Memory B cell (primary cell): ENCODE data around the gene KRT9.
"Not testable (repeated sequence)": the region's sequence is repeated elsewhere in the genome, so short reads cannot be mapped to it uniquely, and the experiment has no call there.

Experiments used
- ATAC-seq: fragments of 150-1000 bp; cut with Tn5 transposase; 2 replicates; pipeline ENCODE4 v1.10.0; 2021; ENCODE audit warnings: low read depth, mild to moderate bottlenecking, moderate library complexity
- DNase-seq, 2 donors: peaks; one replicate each; pipeline ENCODE4 v3.0.0; 2022; ENCODE audit warnings: low spot score in 2 of 2
- H3K27ac Mint-ChIP-seq: one replicate; pipeline ENCODE4 v1.8.0; 2022; ENCODE audit warnings: mild to moderate bottlenecking, moderate library complexity, mixed read lengths
- H3K27me3 Mint-ChIP-seq: one replicate; pipeline ENCODE4 v1.8.0; 2022; ENCODE audit warnings: mixed read lengths
- H3K36me3 Mint-ChIP-seq: one replicate; pipeline ENCODE4 v1.8.0; 2022; ENCODE audit warnings: mild to moderate bottlenecking, mixed read lengths
- H3K4me1 Mint-ChIP-seq: one replicate; pipeline ENCODE4 v1.8.0; 2022; ENCODE audit warnings: mixed read lengths
- H3K4me3 Mint-ChIP-seq: one replicate; pipeline ENCODE4 v1.8.0; 2022; ENCODE audit warnings: mild to moderate bottlenecking, moderate library complexity, mixed read lengths
- H3K9me3 Mint-ChIP-seq: one replicate; pipeline ENCODE4 v1.8.0; 2022; ENCODE audit warnings: mixed read lengths

Gene KRT9, protein sequence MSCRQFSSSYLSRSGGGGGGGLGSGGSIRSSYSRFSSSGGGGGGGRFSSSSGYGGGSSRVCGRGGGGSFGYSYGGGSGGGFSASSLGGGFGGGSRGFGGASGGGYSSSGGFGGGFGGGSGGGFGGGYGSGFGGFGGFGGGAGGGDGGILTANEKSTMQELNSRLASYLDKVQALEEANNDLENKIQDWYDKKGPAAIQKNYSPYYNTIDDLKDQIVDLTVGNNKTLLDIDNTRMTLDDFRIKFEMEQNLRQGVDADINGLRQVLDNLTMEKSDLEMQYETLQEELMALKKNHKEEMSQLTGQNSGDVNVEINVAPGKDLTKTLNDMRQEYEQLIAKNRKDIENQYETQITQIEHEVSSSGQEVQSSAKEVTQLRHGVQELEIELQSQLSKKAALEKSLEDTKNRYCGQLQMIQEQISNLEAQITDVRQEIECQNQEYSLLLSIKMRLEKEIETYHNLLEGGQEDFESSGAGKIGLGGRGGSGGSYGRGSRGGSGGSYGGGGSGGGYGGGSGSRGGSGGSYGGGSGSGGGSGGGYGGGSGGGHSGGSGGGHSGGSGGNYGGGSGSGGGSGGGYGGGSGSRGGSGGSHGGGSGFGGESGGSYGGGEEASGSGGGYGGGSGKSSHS

GRCh38 chr17:41571561-41572434 lies at the start of gene KRT9:
TSS of gene KRT9 (minus strand) at chr17:41572059. CDS start at chr17:41571992, 67 bp downstream.
- Mint-ChIP-seq H3K4me1 (peaks cover 6% of the 10 kb centered on the region), H3K36me3 (no peaks in the 10 kb centered on the region), H3K9me3 (peaks cover 6% of the 10 kb centered on the region), H3K4me3 (no peak within 1 kb of the TSS), H3K27ac (no peak within 1 kb of the TSS), H3K27me3 (peaks cover 14% of the 10 kb centered on the region)
- ATAC-seq, result no peak
- no peak for DNase-seq

DNA sequence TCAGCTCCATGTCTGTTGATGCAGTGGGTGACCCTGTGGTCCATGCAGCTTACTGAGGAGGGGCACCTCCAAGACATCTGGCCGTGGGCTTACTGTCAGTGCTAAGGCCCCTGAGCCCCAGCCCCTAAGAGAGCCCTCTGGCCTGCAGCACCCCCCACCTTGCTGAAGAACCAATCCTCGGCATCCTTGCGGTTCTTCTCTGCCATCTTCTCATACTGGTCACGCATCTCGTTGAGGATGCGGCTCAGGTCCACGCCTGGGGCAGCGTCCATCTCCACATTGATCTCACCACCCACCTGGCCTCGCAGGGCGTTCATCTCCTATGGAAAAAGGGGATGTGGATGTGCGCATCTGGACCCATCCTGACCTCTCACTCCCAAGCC lies 49.6 kb upstream of the KRT9 start:
- not testable (repeated sequence) for H3K4me1 Mint-ChIP-seq

GRCh38 chr17:41620583-41621434 lies 49.0 kb upstream of the KRT9 start:
- Mint-ChIP-seq H3K9me3 (no peaks in the 10 kb centered on the region), H3K4me1 (no peaks in the 10 kb centered on the region), H3K27me3 (peaks cover 12% of the 10 kb centered on the region), H3K4me3 (no peak overlapping the region), H3K27ac (no peak overlapping the region), H3K36me3 (no peaks in the 10 kb centered on the region)
- ATAC-seq (no peak), DNase-seq (no peak)

More for the DNA sequence above, 49.6 kb upstream of the KRT9 start:
- not testable (repeated sequence) for ATAC-seq, H3K9me3 Mint-ChIP-seq, H3K36me3 Mint-ChIP-seq, H3K27ac Mint-ChIP-seq, DNase-seq, H3K4me3 Mint-ChIP-seq
- peaks cover 16% of the 10 kb centered on the region for H3K27me3 Mint-ChIP-seq

DNA sequence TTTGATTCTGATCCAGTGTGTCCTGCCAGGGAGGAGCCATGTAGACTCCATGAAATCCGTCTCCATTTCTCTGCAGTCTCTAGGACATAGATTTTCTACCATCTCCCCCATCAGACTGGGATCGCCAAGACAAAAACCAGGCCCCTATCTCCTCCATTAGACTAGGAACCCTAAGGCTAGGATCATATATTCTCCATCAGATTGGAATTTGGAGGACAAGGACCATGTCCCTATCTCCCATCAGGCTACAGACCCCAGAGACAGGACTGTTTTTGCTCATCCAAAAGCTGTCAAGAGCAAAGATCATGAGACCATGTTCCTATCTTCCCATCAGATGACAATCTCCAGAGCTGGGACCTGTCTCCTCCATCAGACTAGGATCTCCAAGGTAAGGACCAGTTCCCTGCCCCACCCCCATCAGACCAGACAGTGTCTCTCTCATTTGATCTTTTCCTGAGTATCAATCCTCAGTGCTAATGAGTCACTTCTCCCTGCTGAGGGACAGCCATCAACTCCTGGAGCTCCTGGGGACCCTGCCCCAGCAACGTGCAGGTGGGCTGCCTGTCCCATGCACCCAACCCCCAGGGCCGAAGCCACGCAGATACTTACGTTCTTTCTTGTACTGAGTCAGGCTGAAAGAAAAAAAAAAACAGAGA lies 48.2 kb upstream of the KRT9 start:
- H3K36me3 Mint-ChIP-seq, DNase-seq, H3K27ac Mint-ChIP-seq, H3K4me3 Mint-ChIP-seq, ATAC-seq, H3K4me1 Mint-ChIP-seq, H3K9me3 Mint-ChIP-seq: not testable (repeated sequence)
- peaks cover 14% of the 10 kb centered on the region for H3K27me3 Mint-ChIP-seq

GRCh38 chr17:41619036-41619926 lies 47.4 kb upstream of the KRT9 start:
- Mint-ChIP-seq H3K27ac (no peak overlapping the region), H3K9me3 (no peaks in the 10 kb centered on the region), H3K4me1 (no peaks in the 10 kb centered on the region), H3K4me3 (no peak overlapping the region), H3K27me3 (peaks cover 11% of the 10 kb centered on the region), H3K36me3 (no peaks in the 10 kb centered on the region)
- DNase-seq, result no peak
- no peak for ATAC-seq

GRCh38 chr17:41618341-41619035 lies 46.6 kb upstream of the KRT9 start:
- H3K36me3 Mint-ChIP-seq, result no peaks in the 10 kb centered on the region
- no peaks in the 10 kb centered on the region for H3K9me3 Mint-ChIP-seq
- H3K4me1 Mint-ChIP-seq, result no peaks in the 10 kb centered on the region
- peaks cover 13% of the 10 kb centered on the region for H3K27me3 Mint-ChIP-seq
- DNase-seq, result no peak
- no peak overlapping the region for H3K4me3 Mint-ChIP-seq
- ATAC-seq, result no peak
- no peak overlapping the region for H3K27ac Mint-ChIP-seq

DNA sequence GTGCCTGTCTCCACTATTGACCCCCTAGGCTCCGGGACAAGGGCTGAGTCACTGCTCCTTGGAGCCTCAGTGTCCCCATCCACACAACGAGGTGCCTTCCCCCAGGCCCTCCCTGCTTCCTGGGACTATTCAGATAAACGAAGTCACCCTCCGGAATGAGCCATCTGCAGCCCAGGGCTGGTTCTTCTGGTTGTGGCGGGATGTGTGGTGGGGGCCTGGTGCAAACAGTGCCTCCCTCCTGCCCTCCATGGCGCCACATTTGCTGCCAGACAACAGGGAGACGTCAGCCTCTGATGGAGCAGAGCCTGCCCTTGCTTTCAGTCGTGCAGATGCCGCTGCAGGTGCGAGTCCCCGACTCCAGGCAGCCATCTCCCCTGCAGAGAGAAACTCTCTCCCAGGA lies 45.8 kb upstream of the KRT9 start:
- H3K27ac Mint-ChIP-seq, result no peak overlapping the region
- DNase-seq (no peak), ATAC-seq (no peak)
- no peaks in the 10 kb centered on the region for H3K9me3 Mint-ChIP-seq
- H3K36me3 Mint-ChIP-seq, result no peaks in the 10 kb centered on the region
- peaks cover 16% of the 10 kb centered on the region for H3K27me3 Mint-ChIP-seq
- H3K4me3 Mint-ChIP-seq, result no peak overlapping the region
- no peaks in the 10 kb centered on the region for H3K4me1 Mint-ChIP-seq

- H3K27me3 Mint-ChIP-seq, result peaks cover 18% of the 10 kb centered on the region
- no peak for DNase-seq
- no peak for ATAC-seq
- no peaks in the 10 kb centered on the region for H3K9me3 Mint-ChIP-seq
- no peak overlapping the region for H3K4me3 Mint-ChIP-seq
- no peak overlapping the region for H3K27ac Mint-ChIP-seq
- H3K36me3 Mint-ChIP-seq, result no peaks in the 10 kb centered on the region
- no peaks in the 10 kb centered on the region for H3K4me1 Mint-ChIP-seq
Measured at GRCh38 chr17:41617136-41617535, 45.3 kb upstream of the KRT9 start.

DNA sequence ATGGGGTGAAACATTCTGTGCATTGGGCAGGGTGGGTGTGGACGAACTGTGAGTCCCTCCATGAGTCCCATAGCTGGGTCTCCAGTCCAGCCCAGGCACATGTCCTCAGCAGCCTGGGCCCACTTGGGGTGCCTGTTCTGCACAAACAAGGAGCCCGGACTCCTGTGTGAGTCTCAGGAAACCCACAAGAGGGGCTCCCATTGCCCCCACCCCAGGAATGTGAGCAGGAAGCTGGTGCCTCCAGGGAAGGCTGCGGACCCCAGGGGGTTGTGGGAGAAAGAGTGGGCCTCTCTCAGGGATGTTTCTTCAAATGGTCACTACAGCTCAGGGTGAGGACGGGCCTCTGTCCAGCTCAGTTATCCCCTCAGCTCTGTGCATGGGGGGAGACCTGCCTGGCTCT lies 44.6 kb upstream of the KRT9 start:
- H3K36me3 Mint-ChIP-seq, H3K9me3 Mint-ChIP-seq, H3K4me3 Mint-ChIP-seq, H3K27ac Mint-ChIP-seq, DNase-seq, ATAC-seq, H3K4me1 Mint-ChIP-seq: not testable (repeated sequence)
- H3K27me3 Mint-ChIP-seq, result peaks cover 15% of the 10 kb centered on the region

DNA sequence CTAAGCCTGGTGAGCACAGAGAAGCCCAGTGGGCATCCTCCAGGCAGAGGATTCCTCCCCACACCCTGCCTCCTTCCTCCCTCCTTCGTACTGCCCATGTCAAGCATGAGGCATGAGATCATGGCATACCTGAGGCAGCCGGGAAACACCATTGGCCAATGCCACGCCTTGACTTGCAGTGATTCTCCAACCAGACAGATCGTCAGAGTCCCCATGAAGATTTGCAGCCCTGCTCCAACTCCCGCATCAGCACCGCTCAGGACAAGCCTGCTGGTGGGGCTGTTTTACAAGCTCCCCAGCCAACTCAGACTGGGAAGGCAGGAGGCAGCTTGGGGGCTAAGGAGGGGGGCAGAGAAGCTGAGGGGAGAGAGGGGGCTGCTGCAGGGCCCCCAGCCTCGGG lies 43.6 kb upstream of the KRT9 start:
- Mint-ChIP-seq H3K4me3 (no peak overlapping the region), H3K27me3 (peaks cover 16% of the 10 kb centered on the region), H3K9me3 (no peaks in the 10 kb centered on the region), H3K36me3 (no peaks in the 10 kb centered on the region), H3K27ac (no peak overlapping the region), H3K4me1 (no peaks in the 10 kb centered on the region)
- DNase-seq (no peak), ATAC-seq (no peak)

DNA sequence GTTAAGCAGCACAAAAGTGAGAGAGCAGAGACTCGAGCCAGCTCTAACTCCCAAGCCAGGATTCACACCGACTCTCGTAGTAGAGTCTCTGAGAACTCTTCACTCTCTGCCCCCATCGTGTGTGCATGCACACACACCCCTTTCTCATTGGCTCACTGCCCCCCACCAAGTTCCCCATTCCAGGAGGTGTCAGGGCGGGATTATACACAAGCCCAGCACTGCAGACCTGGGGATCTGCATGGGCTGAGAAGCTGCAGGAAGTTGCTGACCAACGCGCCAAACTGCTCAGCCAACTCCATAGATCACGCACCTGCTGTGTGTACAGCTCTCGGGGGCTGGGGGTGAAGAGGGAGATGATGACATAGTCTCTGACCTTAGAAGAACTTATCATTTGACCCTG lies 42.9 kb upstream of the KRT9 start:
- not testable (repeated sequence) for H3K9me3 Mint-ChIP-seq, H3K4me3 Mint-ChIP-seq, H3K27ac Mint-ChIP-seq, ATAC-seq, H3K4me1 Mint-ChIP-seq, DNase-seq, H3K36me3 Mint-ChIP-seq
- peaks cover 17% of the 10 kb centered on the region for H3K27me3 Mint-ChIP-seq

- Mint-ChIP-seq H3K4me1 (no peaks in the 10 kb centered on the region), H3K9me3 (no peaks in the 10 kb centered on the region), H3K36me3 (no peaks in the 10 kb centered on the region), H3K4me3 (no peak overlapping the region), H3K27ac (no peak overlapping the region), H3K27me3 (peaks cover 16% of the 10 kb centered on the region)
- DNase-seq (no peak), ATAC-seq (no peak)
Measured at GRCh38 chr17:41614098-41614497, 42.2 kb upstream of the KRT9 start.
